ENCODE measurements around the gene XYLT1. TPM values are rescaled to one million over a fixed set of nuclear protein-coding genes. Genes with fewer than 3 reads are reported as not detected.
A peak's percentile ranks its signal among the peaks of the same experiment; 100 is the strongest.

Gene XYLT1
- total RNA-seq, 1 experiment from 2014 or later: 14.5 TPM

DNA sequence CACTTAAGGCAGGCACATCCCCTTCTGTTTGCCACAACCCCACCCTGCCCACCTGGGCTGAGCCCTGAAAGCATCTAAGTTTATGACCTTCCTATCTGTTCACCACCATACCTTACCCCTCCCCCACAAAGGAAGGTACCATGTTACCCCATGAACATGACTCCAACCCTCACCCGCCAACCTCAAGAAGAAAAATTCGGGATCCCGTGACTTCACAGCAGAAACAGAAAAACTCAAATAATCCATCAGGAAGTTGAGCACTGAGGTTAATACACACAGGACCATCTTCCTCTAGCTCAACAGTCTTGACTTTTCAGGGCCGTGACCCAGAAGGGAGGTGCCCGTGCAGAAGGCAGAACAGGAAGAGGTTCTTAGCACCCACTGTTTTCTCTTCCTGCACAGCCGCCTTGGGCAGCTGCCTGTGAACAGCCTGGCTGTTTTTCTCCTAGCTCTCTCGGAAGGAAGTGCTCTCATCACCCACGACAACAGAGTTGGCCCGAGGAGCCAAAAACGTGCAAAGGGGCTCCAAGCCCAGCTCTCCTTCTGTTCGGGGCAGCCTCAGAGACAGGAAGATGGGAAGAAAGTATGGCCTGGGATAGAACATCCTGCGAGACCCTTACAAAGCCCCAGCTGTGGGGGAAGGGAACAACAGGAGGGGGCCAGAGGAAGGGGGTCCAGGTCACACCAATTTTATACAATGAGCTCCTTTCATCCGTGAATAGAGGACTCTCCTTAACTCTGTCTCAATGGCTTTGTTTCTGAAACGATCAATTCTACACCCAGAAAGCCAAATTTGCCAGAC lies 101.1 kb downstream of the XYLT1 start:
- Histone ChIP-seq H4K8ac (replicated peaks; ENCODE audit: insufficient read length, low read depth, low read length) (no peak overlapping the region), H3K4me2 (ENCODE audit: insufficient read depth, insufficient read length, low read length) (no peak overlapping the region), H2BK20ac (ENCODE audit: low read depth, low read length, poor library complexity, severe bottlenecking) (no peak overlapping the region), H3K9ac (ENCODE audit: extremely low read depth, insufficient read length, low read length) (no peak overlapping the region), H3K79me1 (ENCODE audit: insufficient read depth, low read depth, low read length, poor library complexity, severe bottlenecking) (no peaks in the 10 kb centered on the region), H3K23me2 (ENCODE audit: insufficient read length, low read depth, low read length, poor library complexity, severe bottlenecking) (no peaks in the 10 kb centered on the region), H3K23ac (ENCODE audit: insufficient read length, low read depth, low read length) (no peak overlapping the region), H3K14ac (ENCODE audit: insufficient read depth, low read length) (no peak overlapping the region), H3K9me3 (ENCODE audit: control insufficient read depth, low read depth, low read length) (no peaks in the 10 kb centered on the region), H3K4me1 (ENCODE audit: insufficient read depth, low read length) (peaks cover 15% of the 10 kb centered on the region; the same call in 1 of the 2 replicates), H3K18ac (ENCODE audit: insufficient read length, low read depth, low read length) (no peak overlapping the region), H3T11ph (ENCODE audit: low read length) (no peak overlapping the region), H3K79me2 (ENCODE audit: insufficient read depth, low read length) (no peaks in the 10 kb centered on the region), H3K56ac (ENCODE audit: insufficient read length, low read depth, low read length) (no peak overlapping the region), H2BK120ac (ENCODE audit: low read depth, low read length, poor library complexity, severe bottlenecking) (no peak overlapping the region), H4K5ac (ENCODE audit: insufficient read length, low read depth, low read length) (no peak overlapping the region), H2BK15ac (ENCODE audit: low read depth, low read length) (no peak overlapping the region), H3K27me3 (ENCODE audit: insufficient read depth, low read length) (no peaks in the 10 kb centered on the region), H4K91ac (ENCODE audit: insufficient read length, low read depth, low read length) (no peak overlapping the region), H2BK12ac (ENCODE audit: insufficient read length, low read depth, low read length) (no peak overlapping the region), H2BK5ac (ENCODE audit: insufficient read length, low read length) (no peak overlapping the region), H3K4ac (ENCODE audit: low read depth, low read length) (no peak overlapping the region), H4K20me1 (ENCODE audit: control insufficient read depth, insufficient read depth, insufficient read length) (no peaks in the 10 kb centered on the region), H2AFZ (ENCODE audit: low read length) (no peak overlapping the region), H2AK5ac (ENCODE audit: insufficient read length, low read length) (no peak overlapping the region), H3K27ac (ENCODE audit: insufficient read length, low read depth, low read length) (no peak overlapping the region)
- no peak for DNase-seq
- no peak overlapping the region; a peak in 1 of 5 replicates for H3K4me3 Mint-ChIP-seq
- peak overlapping the region in 2 of 3 experiments; percentile 49 to 91; a peak in 5 of 7 replicates for H3K27ac Mint-ChIP-seq
- no CpG with 5 or more reads among the region's 14 CpGs for WGBS (ENCODE audit: extremely low coverage, insufficient read length, low lambda C conversion rate)
- H3K27me3 Mint-ChIP-seq (ENCODE audit: low read depth): no peaks in the 10 kb centered on the region; the same call in 1 of the 2 replicates
- peaks cover 65 to 68% of the 10 kb centered on the region in 2 experiments for H3K4me1 Mint-ChIP-seq
- TF ChIP-seq, protein P1, sequence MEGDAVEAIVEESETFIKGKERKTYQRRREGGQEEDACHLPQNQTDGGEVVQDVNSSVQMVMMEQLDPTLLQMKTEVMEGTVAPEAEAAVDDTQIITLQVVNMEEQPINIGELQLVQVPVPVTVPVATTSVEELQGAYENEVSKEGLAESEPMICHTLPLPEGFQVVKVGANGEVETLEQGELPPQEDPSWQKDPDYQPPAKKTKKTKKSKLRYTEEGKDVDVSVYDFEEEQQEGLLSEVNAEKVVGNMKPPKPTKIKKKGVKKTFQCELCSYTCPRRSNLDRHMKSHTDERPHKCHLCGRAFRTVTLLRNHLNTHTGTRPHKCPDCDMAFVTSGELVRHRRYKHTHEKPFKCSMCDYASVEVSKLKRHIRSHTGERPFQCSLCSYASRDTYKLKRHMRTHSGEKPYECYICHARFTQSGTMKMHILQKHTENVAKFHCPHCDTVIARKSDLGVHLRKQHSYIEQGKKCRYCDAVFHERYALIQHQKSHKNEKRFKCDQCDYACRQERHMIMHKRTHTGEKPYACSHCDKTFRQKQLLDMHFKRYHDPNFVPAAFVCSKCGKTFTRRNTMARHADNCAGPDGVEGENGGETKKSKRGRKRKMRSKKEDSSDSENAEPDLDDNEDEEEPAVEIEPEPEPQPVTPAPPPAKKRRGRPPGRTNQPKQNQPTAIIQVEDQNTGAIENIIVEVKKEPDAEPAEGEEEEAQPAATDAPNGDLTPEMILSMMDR (conservative IDR thresholded peaks at IDR 0.05): no peak
- H3K9me3 Mint-ChIP-seq: no peaks in the 10 kb centered on the region
- no peaks in the 10 kb centered on the region; a peak in 1 of 7 replicates for H3K36me3 Mint-ChIP-seq (ENCODE audit: insufficient read depth in 1 of 3, low read depth in 3 of 3)

Data from H9 (cell line).